Mesenteric fat pad (tissue), 1 donor: ENCODE data around the gene RRP1B. TPM values are rescaled to one million over a fixed set of nuclear protein-coding genes. Genes with fewer than 3 reads are reported as not detected.

ENCODE experiments used
- DNase-seq: peaks from one replicate; pipeline ENCODE4 v3.0.0-alpha.2; 2020; ENCODE audit warnings: low spot score
- microRNA-seq: library from miRNA; unstranded; fragments of <30 nt; microRNA quantifications from one replicate; pipeline ENCODE4 v1.2.0, GENCODE V29; 2020; ENCODE audit warnings: borderline number of aligned reads
- total RNA-seq: library from RNA; stranded (reverse); fragmentation: NEBNext Ultra II Directional; extraction: Animal tissue kit (Norgen Biotek cat#: 25700); gene quantifications from one replicate; pipeline ENCODE4 v1.2.1, GENCODE V29; 2021
- donor health status: DM: yes; HTN: yes; CAD: no.

RRP1B gene
- total RNA-seq, 1 donor from 2014 or later = 24.3 TPM

GRCh38 chr21:43739621-43740435, 80.5 kb downstream of the RRP1B start:
- no peak for DNase-seq

- DNase-seq = no peak
Observed at GRCh38 chr21:43740497-43741156, 81.3 kb downstream of the RRP1B start.

GRCh38 chr21:43741423-43742096, 82.2 kb downstream of the RRP1B start:
- no peak for DNase-seq

GRCh38 chr21:43743947-43744346, 84.6 kb downstream of the RRP1B start:
- DNase-seq = no peak

- no peak for DNase-seq
Observed at GRCh38 chr21:43744725-43745124, 85.4 kb downstream of the RRP1B start.

Small RNA genes lying within 50 kb of the gene (microRNA-seq; reads per million reads assigned to microRNA genes)
- not detected for gene MIR6070

Other genes starting within 250 kb of the RRP1B start
- gene SIK1, start 232.4 kb upstream of the RRP1B start, total RNA-seq = 120 TPM
- gene HSF2BP, start 72 bp upstream of the RRP1B start, total RNA-seq = 0.26 TPM
- gene PDXK, start 59.6 kb downstream of the RRP1B start, total RNA-seq = 261 TPM
- gene CSTB, start 116.7 kb downstream of the RRP1B start, total RNA-seq = 84.9 TPM
- gene RRP1, start 130.0 kb downstream of the RRP1B start, total RNA-seq = 29.8 TPM
- gene AGPAT3, start 205.7 kb downstream of the RRP1B start, total RNA-seq = 79.2 TPM